ENCODE data around the gene PRPF38A.

DNA sequence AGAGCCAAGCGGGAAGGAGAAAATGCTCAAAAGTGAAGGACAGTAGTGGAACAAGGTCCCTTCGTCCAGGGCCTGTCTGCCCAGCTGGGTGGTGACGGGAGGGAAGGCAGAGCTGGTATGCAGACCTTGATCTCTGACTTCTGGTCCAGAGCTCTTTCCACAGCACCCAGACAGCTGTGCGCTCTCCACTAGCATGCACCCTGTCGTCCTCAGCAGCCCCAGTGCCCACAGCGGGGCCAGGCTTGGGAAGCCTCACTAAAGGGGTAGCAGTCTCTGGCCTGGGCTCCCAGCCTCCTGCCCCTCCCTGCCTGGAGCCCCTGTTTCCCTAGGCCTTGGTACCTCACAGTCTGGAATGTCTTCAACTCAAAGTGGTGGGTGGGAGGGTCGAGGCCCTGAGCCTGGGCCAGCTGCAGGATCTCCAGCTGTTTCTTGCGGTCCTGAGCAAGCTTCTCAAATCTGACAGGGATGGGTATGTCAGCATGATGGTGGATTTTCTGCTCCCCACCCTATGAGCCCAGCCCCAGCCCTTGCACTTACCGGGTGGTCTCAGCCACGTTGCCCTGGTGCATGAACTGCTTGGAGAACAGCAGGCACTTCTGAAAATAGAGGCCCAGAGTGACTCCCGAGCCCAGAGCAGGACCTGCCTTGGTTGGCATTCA, 48.4 kb upstream of the PRPF38A start:
- TF ChIP-seq, protein P1, sequence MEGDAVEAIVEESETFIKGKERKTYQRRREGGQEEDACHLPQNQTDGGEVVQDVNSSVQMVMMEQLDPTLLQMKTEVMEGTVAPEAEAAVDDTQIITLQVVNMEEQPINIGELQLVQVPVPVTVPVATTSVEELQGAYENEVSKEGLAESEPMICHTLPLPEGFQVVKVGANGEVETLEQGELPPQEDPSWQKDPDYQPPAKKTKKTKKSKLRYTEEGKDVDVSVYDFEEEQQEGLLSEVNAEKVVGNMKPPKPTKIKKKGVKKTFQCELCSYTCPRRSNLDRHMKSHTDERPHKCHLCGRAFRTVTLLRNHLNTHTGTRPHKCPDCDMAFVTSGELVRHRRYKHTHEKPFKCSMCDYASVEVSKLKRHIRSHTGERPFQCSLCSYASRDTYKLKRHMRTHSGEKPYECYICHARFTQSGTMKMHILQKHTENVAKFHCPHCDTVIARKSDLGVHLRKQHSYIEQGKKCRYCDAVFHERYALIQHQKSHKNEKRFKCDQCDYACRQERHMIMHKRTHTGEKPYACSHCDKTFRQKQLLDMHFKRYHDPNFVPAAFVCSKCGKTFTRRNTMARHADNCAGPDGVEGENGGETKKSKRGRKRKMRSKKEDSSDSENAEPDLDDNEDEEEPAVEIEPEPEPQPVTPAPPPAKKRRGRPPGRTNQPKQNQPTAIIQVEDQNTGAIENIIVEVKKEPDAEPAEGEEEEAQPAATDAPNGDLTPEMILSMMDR (IDR thresholded peaks at IDR 0.05) = no peak
- TF ChIP-seq POLR2AphosphoS5 (IDR thresholded peaks at IDR 0.05; ENCODE audit: insufficient read depth in 1 of 2, low read depth in 1 of 2) (no peak), POLR2A (IDR thresholded peaks at IDR 0.05) (no peak)
